Measurements from ENCODE around the gene SPECC1. TPM values are rescaled to one million over a fixed set of nuclear protein-coding genes. Genes with fewer than 3 reads are reported as not detected.

Gene SPECC1
- total RNA-seq, 1 experiment from 2014 or later: 128 TPM

- CTCF ChIA-PET: no interaction called here
- H3K4me1 ChIP-seq (replicated peaks; ENCODE audit: insufficient read depth): no peaks in the 10 kb centered on the region
- no peak for DNase-seq
- H3K27ac ChIP-seq: no peak overlapping the region
- BruUV-seq (replicated peaks): no TSS peak
- POLR2A ChIA-PET (ENCODE audit: unreplicated experiment): no interaction called here
- H3K9me3 ChIP-seq (ENCODE audit: insufficient read depth, low read depth): no peaks in the 10 kb centered on the region
- no peak overlapping the region for H2AFZ ChIP-seq
- intact Hi-C loops (cut with micrococcal nuclease; ENCODE audit: unreplicated experiment): no loop called here
- H3K27me3 ChIP-seq (ENCODE audit: insufficient read depth, low read depth): no peaks in the 10 kb centered on the region
- H3K9me2 ChIP-seq (ENCODE audit: insufficient read depth): no peaks in the 10 kb centered on the region
- 0 out of 2 replicates have a peak, but pooled peaks cover 3% of the 10 kb centered on the region for H3F3A ChIP-seq (ENCODE audit: insufficient read depth, low read depth)
- H3K36me3 ChIP-seq (ENCODE audit: low read depth): no peaks in the 10 kb centered on the region
- no peak overlapping the region for H3K4me3 ChIP-seq
- no peak overlapping the region for H3K4me2 ChIP-seq
- H3K79me2 ChIP-seq (ENCODE audit: low read depth): no peaks in the 10 kb centered on the region
- no peak for TF ChIP-seq CTCF (conservative IDR thresholded peaks at IDR 0.05)
- TF ChIP-seq EZH2 (IDR thresholded peaks at IDR 0.05; ENCODE audit: low read depth): no peak
- H4K20me1 ChIP-seq (ENCODE audit: insufficient read depth): no peaks in the 10 kb centered on the region
These were observed 262.0 kb downstream of the SPECC1 start for GRCh38 chr17:20271011-20271610.

- H4K20me1 ChIP-seq (ENCODE audit: insufficient read depth): no peaks in the 10 kb centered on the region
- H3K27ac ChIP-seq: no peak overlapping the region
- POLR2A ChIA-PET (ENCODE audit: unreplicated experiment): no interaction called here
- H3K9me3 ChIP-seq (ENCODE audit: insufficient read depth, low read depth): no peaks in the 10 kb centered on the region
- H3K9me2 ChIP-seq (ENCODE audit: insufficient read depth): no peaks in the 10 kb centered on the region
- H3K36me3 ChIP-seq (ENCODE audit: low read depth): no peaks in the 10 kb centered on the region
- no TSS peak for BruUV-seq (replicated peaks)
- intact Hi-C loops (cut with micrococcal nuclease; ENCODE audit: unreplicated experiment): no loop called here
- no peaks in the 10 kb centered on the region for H3K27me3 ChIP-seq (ENCODE audit: insufficient read depth, low read depth)
- no peak overlapping the region for H3K4me3 ChIP-seq
- H3K4me1 ChIP-seq (replicated peaks; ENCODE audit: insufficient read depth): no peaks in the 10 kb centered on the region
- 0 out of 2 replicates have a peak, but pooled peaks cover 3% of the 10 kb centered on the region for H3F3A ChIP-seq (ENCODE audit: insufficient read depth, low read depth)
- H2AFZ ChIP-seq: no peak overlapping the region
- TF ChIP-seq CTCF (conservative IDR thresholded peaks at IDR 0.05) (no peak), EZH2 (IDR thresholded peaks at IDR 0.05; ENCODE audit: low read depth) (no peak)
- CTCF ChIA-PET: no interaction called here
- no peak for DNase-seq
- H3K79me2 ChIP-seq (ENCODE audit: low read depth): no peaks in the 10 kb centered on the region
- no peak overlapping the region for H3K4me2 ChIP-seq
These were observed 264.8 kb downstream of the SPECC1 start for GRCh38 chr17:20273741-20274500.

- CTCF ChIA-PET: interaction anchor here (0.5 kb wide), 1 partner anchor 1039 kb away, joined by 4 read pairs; no protein-coding TSS in a partner anchor
- H3K9me3 ChIP-seq (ENCODE audit: insufficient read depth, low read depth): no peaks in the 10 kb centered on the region
- H3K9me2 ChIP-seq (ENCODE audit: insufficient read depth): no peaks in the 10 kb centered on the region
- H3K4me1 ChIP-seq (replicated peaks; ENCODE audit: insufficient read depth): no peaks in the 10 kb centered on the region
- H3F3A ChIP-seq (ENCODE audit: insufficient read depth, low read depth): 0 out of 2 replicates have a peak, but pooled peaks cover 3% of the 10 kb centered on the region
- no peaks in the 10 kb centered on the region for H3K27me3 ChIP-seq (ENCODE audit: insufficient read depth, low read depth)
- POLR2A ChIA-PET (ENCODE audit: unreplicated experiment): interaction anchor here (0.6 kb wide), 1 partner anchor 45 kb away, joined by 4 read pairs; no protein-coding TSS in a partner anchor
- no peaks in the 10 kb centered on the region for H3K36me3 ChIP-seq (ENCODE audit: low read depth)
- TF ChIP-seq EZH2 (IDR thresholded peaks at IDR 0.05; ENCODE audit: low read depth) (no peak), CTCF (conservative IDR thresholded peaks at IDR 0.05) (no peak)
- DNase-seq: no peak
- H2AFZ ChIP-seq: no peak overlapping the region
- no TSS peak for BruUV-seq (replicated peaks)
- intact Hi-C loops (cut with micrococcal nuclease; ENCODE audit: unreplicated experiment): no loop called here
- H3K4me3 ChIP-seq: no peak overlapping the region
- no peak overlapping the region for H3K27ac ChIP-seq
- no peaks in the 10 kb centered on the region for H3K79me2 ChIP-seq (ENCODE audit: low read depth)
- H3K4me2 ChIP-seq: no peak overlapping the region
- no peaks in the 10 kb centered on the region for H4K20me1 ChIP-seq (ENCODE audit: insufficient read depth)
These were observed 266.5 kb downstream of the SPECC1 start for GRCh38 chr17:20275653-20276052.

Measured in PC-9 (cell line).